Lung microvascular endothelial cell (primary cell): ENCODE data around the gene CELSR2. TPM values are rescaled to one million over a fixed set of nuclear protein-coding genes. Genes with fewer than 3 reads are reported as not detected.
"Not testable (repeated sequence)": the region's sequence is repeated elsewhere in the genome, so short reads cannot be mapped to it uniquely, and the experiment has no call there.

ENCODE experiments used
- DNase-seq, 2 donors: peaks; one replicate each; pipeline versions ENCODE4 v3.0.0 to v3.0.0-alpha.2; 2010; ENCODE audit warnings: low read depth in 2 of 2
- total RNA-seq: library from RNA; depleted of rRNA; stranded (reverse); fragments of >200 nt; gene quantifications from 2 replicates; pipeline ENCODE4 v1.2.1, GENCODE V29; 2014

Gene CELSR2
- total RNA-seq, result 0.65 and 0.79 TPM in 2 replicates

DNA sequence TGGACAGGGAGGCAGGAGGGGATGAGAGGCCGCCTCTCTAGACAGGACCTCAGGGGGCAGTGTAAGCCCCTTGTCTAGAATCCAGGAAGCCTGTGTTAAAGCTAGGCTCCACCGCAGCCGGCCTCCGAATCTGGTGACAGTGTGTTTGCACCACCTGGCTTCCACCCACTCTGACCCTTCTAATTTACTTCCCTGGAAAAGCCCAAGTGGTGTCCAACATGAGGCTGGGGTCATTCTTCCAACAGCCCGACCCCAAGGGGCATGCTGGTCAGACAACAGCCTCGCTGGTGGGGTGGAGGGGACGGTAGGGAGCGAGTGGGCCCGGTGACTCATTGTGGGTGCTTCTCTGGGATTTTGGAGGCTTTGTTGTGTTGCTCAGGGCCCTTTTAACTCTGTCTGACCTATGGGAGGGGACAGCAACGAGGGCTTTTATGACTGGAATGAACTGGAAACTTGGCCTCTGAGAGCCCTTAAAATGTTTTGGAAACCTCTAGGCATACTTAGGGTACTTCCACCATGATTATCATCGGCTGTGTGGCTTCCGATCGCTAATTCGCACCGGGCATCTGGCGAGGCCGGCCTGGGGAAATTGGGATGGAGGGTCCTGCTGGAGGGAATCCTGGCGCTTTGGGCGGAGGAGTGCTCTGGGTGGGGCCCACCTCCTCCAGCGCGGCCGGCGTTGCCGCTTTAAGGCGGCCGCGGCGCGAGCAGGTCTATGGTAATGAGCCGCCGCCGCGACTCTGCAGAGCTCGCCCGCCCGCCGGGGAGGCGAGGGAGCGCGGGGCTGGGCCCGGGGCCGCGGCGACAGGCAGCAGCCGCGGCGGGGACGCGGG, at the start of gene CELSR2:
Gene CELSR2, plus strand, starts transcription at position 743 of the 833 bp plus-strand sequence. CDS start 541 bp downstream, outside the sequence.
- DNase-seq, result peak; percentile 55 to 70

DNA sequence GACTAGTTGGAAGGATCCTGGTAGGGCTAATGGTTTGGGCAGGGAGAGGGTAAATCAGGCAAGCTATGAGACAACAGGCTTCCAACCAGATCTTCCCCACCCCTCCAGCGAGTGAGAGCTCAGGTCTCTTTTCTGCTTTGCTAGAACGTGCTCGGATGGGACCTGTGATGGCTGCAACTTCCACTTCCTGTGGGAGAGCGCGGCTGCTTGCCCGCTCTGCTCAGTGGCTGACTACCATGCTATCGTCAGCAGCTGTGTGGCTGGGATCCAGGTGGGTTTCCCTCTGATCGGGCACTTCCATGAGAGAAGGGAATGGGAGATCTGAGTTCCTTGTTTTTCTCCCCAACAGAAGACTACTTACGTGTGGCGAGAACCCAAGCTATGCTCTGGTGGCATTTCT, 49.6 kb upstream of the CELSR2 start:
- no peak for DNase-seq

DNA sequence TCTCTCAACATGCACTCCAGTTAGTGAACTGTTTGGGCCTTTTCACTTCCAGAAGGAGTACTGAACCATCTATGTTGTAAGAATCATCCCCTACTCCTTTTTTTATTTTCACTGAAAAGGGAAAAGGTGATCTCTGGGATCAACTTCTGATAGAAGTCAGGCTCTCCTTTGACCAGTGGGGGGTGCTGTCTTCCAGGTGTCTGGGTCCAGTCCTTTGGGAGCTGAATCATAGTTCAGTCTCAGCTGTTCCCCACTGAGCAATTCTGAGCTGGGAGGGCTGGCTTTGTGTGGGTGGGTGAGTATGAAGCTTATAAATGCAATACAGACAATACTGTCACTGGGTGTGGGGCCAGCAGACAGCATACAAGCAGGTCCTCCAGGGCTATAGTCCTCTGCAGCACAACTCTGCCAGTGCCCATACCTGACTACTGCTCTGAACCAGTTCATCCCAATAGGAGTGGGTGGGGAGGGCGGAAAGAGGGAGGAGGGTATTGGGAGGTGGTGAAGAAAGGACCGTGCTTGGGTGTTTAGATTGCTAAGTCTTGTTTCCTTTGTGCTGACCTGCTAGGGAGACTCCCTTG, 48.1 kb upstream of the CELSR2 start:
- peak; percentile 55 to 74 for DNase-seq

- no peak for DNase-seq
These were observed 44.9 kb upstream of the CELSR2 start for GRCh38 chr1:109204484-109204883.

- DNase-seq, result no peak
These were observed 43.0 kb upstream of the CELSR2 start for GRCh38 chr1:109206339-109206738.

DNA sequence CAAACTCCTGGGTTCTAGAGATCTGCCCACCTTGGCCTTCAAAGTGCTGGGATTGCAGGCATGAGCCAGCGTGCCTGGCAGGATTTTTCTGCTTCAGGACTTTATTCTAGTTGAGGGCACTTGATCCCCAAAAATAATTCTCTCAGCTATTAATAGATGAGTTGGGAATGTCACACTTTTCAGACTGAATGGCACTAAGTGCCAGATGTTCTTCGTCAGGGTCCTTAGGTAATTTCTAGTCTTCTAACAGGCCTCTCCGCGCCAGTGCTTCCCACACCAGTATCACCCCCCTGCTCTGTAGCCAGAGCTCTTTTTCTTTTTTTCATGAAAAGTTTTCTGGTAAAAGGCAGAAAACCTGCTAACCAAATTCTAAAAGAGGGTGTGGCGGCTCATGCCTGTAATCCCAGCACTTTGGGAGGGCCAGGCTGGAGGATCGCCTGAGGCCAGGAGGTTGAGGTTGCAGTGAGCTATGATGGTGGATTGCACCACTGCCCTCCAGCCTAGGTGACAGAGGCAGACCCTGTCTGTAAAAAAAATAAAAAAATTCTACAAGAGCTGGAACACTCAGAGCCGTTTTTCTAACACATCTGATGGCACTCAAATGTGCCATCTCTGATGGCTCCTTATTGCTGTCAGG, 41.8 kb upstream of the CELSR2 start:
- DNase-seq, result no peak

- no peak for DNase-seq
These were observed 40.9 kb upstream of the CELSR2 start for GRCh38 chr1:109208394-109208793.

DNA sequence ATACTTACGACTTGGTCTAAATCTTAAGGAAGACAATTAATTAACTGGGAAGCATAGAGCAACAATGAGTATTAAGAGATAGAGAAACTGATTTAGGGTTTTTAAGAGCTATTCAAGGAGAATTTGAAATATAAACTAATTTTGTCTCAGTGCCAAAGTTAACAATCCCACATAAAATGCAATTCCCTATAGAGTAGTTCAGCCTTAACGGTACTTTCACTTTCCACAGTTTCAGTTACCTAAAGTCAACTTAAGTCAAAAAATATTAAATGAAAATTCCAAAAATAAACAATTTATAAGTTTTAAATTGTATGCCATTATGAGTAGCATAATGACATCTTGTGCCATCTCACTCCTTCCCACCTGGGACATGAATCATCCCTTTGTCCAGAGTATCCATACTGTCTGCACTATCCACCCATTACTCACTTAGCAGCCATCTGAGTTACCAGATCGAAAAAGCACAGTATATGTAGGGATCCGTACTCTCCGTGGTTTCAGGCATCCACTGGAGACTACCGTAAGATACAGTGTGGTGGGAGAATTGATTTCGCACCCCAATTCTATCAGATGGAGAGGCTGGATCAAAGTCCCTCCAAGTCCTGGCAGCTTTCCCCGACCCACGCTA, 40.4 kb upstream of the CELSR2 start:
- DNase-seq, result no peak

- no peak for DNase-seq
These were observed 39.3 kb upstream of the CELSR2 start for GRCh38 chr1:109210058-109210457.

DNA sequence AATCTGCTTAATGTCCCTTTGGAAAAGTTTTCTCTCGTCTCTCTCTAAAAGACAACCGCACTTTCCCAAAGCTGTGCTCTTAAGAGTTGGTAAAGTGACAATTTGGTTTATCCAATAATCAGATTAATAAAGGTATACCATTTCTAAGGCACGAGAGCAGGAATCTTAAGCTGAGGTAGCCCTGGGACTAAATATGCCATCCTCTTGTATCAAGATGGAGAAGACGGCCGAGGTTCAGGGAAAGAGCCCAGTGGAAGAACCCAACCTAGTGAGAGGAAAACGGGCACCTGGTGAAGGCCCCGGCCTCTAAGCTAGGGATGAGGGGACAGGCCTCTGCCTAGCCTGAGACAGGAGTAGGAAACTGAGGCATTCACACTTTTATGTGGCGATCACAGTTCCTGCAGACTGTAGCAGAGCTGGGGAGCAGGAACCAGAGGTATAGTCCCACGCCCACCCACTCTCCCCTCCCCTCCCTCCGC, 36.0 kb upstream of the CELSR2 start:
- DNase-seq, result no peak

DNA sequence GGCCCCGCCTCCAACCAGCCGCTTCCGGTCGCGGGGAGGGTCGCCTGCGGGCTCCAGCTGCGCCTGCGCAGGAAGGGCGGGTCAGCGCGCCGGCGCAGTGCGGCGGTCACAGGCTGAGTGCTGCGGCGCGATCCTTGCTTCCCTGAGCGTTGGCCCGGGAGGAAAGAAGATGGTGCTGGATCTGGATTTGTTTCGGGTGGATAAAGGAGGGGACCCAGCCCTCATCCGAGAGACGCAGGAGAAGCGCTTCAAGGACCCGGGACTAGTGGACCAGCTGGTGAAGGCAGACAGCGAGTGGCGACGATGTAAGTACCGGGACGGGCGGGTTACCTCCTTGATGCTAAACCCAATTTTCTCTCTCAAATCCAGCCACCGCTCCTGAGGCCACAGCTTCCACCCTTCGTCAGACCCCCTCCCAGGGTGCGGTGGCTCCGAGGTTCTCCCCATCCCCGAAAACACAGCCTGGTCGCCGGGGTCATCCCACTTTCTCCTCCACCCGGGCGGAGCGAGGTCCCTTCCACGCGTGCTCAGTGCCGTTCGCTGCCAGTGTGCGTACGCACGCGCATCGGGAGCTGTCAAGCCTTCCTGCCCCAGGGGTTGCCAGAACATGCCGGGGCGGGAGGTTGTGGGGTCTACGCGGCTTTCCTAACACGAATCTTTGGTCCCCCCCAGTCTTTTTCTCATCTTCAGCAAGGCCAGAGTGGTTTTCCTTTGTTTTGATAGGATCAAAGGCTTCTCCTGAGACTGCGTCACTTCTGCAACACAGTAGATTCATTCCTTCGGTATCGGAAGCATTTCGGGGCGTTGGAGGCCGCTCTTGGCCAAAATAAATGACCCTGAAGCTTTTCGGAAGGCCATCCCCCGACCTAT, 35.3 kb upstream of the CELSR2 start, which contains the start of gene SARS1:
Gene SARS1, plus strand, starts transcription at position 95 of the 870 bp plus-strand sequence. Its CDS starts 75 bp downstream, at position 170.
- peak; percentile 86 to 91 for DNase-seq

- peak; percentile 89 to 90 for DNase-seq
These were observed 34.4 kb upstream of the CELSR2 start for GRCh38 chr1:109214695-109215623.

DNA sequence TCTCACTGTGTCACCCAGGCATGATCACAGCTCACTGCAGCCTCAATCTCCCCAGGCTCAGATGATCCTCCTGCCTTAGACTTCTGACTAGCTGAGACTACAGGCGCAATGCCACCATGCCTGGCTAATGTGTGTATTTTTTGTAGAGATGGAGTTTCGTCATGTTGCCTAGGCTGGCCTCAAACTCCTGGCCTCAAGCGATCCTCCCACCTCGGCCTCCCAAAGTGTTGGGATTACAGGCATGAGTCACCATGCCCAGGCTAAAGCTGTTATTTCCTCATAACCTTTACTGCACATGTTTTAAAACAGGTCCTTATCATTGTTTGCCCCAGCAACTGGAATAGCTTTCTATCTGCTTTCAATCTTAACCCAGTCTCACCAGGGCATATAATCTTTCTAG, 32.7 kb upstream of the CELSR2 start:
- DNase-seq, result no peak

GRCh38 chr1:109218516-109218915, 30.8 kb upstream of the CELSR2 start:
- no peak for DNase-seq

DNA sequence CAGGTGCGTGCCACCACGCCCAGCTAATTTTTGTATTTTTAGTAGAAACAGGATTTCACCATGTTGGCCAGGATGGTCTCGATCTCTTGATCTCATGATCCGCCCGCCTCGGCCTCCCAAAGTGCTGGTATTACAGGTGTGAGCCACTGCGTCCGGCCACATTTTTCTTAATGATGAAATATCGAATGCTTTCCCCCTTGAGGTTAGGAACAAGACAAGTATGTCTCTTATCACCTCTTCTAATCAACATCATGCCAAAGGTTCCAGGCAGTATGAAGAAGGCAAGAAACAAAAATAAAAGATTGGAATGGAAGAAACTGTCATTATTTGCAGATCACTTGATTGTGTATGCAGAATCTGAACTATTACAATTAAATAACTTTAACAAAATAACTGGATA, 28.1 kb upstream of the CELSR2 start:
- DNase-seq, result not testable (repeated sequence)

DNA sequence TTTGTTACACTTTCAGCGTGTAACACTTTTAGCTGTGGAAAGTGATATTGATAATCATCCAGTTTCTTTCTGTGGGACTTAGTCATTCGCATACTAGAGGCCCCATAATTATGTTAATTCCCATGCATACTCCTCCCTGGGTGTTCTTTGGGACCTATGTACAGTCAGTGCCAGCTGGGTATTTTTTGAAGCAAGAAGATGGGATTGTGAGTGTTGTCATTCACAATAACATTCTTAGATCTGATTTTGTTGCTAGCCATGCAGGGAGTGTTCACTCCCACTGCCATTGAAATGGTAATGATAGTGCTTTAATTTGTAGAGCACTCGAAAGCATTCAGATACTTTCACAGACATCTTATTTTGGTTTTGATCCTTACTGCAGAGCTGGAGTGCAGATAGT, 24.0 kb upstream of the CELSR2 start:
- no peak for DNase-seq

- no peak for DNase-seq
These were observed 23.5 kb upstream of the CELSR2 start for GRCh38 chr1:109225711-109226445.

DNA sequence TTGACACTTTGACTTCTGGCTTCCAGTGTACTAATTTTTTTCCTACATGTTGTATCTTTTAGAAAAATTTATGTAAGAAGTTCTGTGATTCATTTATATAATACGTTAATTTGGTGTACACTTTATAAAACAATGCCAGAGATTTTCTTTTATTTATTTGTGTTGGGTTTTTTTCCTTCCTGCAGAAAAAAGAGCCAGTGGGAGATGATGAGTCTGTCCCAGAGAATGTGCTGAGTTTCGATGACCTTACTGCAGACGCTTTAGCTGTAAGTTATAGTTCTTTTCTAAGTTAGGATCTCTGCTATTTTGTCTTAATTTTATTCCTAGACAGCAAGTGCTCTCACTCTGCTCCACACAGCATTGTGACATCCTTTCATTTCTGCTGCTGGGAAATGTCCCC, 21.2 kb upstream of the CELSR2 start:
- peak in 1 of 2 donors; percentile 27 for DNase-seq

GRCh38 chr1:109229531-109230127, 19.7 kb upstream of the CELSR2 start:
- no peak for DNase-seq
